Astrocyte (in vitro differentiated cells and primary cell): Measurements from ENCODE around the gene SRC.

ENCODE experiments used
- CTCF ChIP-seq: IDR thresholded peaks from 2 replicates; pipeline ENCODE4 v1.5.1; 2011; ENCODE audit warnings: low read depth, mild to moderate bottlenecking, inconsistent platforms, low read length, moderate library complexity; ENCODE audit not compliant: insufficient read depth
- EZH2 ChIP-seq: IDR thresholded peaks from 2 replicates; pipeline ENCODE4 v1.6.1; 2012; ENCODE audit warnings: mild to moderate bottlenecking, low read length, inconsistent platforms; ENCODE audit not compliant: insufficient read depth

GRCh38 chr20:37426106-37426505, 80.2 kb downstream of the SRC start:
- TF ChIP-seq CTCF: no peak
- TF ChIP-seq EZH2: no peak
